ENCODE results near the gene CSGALNACT2. TPM values are rescaled to one million over a fixed set of nuclear protein-coding genes. Genes with fewer than 3 reads are reported as not detected.

The CSGALNACT2 gene
- total and polyA plus RNA-seq, 2 experiments from 2014 or later: 17.4 to 27.8 TPM

GRCh38 chr10:43122826-43123225 lies 15.4 kb upstream of the CSGALNACT2 start:
- no peak overlapping the region for H2AFZ ChIP-seq
- H3K4me2 ChIP-seq (ENCODE audit: unreplicated experiment): no peak overlapping the region
- H3K9me2 ChIP-seq (ENCODE audit: insufficient read depth): no peaks in the 10 kb centered on the region
- H3K79me2 ChIP-seq (ENCODE audit: insufficient read depth): no peaks in the 10 kb centered on the region
- H3K27ac ChIP-seq: no peak overlapping the region
- H3F3A ChIP-seq (ENCODE audit: insufficient read depth): no peaks in the 10 kb centered on the region
- no peaks in the 10 kb centered on the region for H3K36me3 ChIP-seq (ENCODE audit: low read depth)
- H3K27me3 ChIP-seq (replicated peaks; ENCODE audit: insufficient read depth): no peaks in the 10 kb centered on the region; the same call in 1 of the 2 replicates
- WGBS, 2 experiments (ENCODE audit: low coverage in 1 of 2, low lambda C conversion rate in 2 of 2, missing lambda C conversion rate in 2 of 2): 66 to 69% methylated on average over 7 of the region's 7 CpGs
- H4K20me1 ChIP-seq (ENCODE audit: insufficient read depth): no peaks in the 10 kb centered on the region
- no peaks in the 10 kb centered on the region for H3K4me1 ChIP-seq (ENCODE audit: insufficient read depth)
- no peak for DNase-seq
- H3K9me3 ChIP-seq (ENCODE audit: low read depth): no peaks in the 10 kb centered on the region
- no peak overlapping the region for H3K4me3 ChIP-seq
- in situ Hi-C loops (cut with MboI): no loop called here
- H3K9ac ChIP-seq: no peak overlapping the region
- no peak for TF ChIP-seq EZH2 (IDR thresholded peaks at IDR 0.05; ENCODE audit: insufficient read depth, poor library complexity, severe bottlenecking)
- no peak for TF ChIP-seq EZH2phosphoT487 (IDR thresholded peaks at IDR 0.05; ENCODE audit: insufficient read depth, low read depth)

GRCh38 chr10:43123361-43124093 lies 14.7 kb upstream of the CSGALNACT2 start:
- Histone ChIP-seq H3K9me2 (ENCODE audit: insufficient read depth) (no peaks in the 10 kb centered on the region), H3K9me3 (ENCODE audit: low read depth) (no peaks in the 10 kb centered on the region), H3K36me3 (ENCODE audit: low read depth) (no peaks in the 10 kb centered on the region), H3K4me3 (no peak overlapping the region), H3K4me1 (ENCODE audit: insufficient read depth) (0 out of 2 replicates have a peak, but pooled peaks cover 1% of the 10 kb centered on the region), H3K27me3 (replicated peaks; ENCODE audit: insufficient read depth) (no peaks in the 10 kb centered on the region; the same call in 1 of the 2 replicates), H3K27ac (no peak overlapping the region), H3F3A (ENCODE audit: insufficient read depth) (no peaks in the 10 kb centered on the region), H2AFZ (no peak overlapping the region), H4K20me1 (ENCODE audit: insufficient read depth) (no peaks in the 10 kb centered on the region), H3K4me2 (ENCODE audit: unreplicated experiment) (no peak overlapping the region), H3K79me2 (ENCODE audit: insufficient read depth) (no peaks in the 10 kb centered on the region), H3K9ac (no peak overlapping the region)
- in situ Hi-C loops (cut with MboI): no loop called here
- no peak for DNase-seq
- 76% methylated on average over 8 to 9 of the region's 9 CpGs for WGBS, 2 experiments (ENCODE audit: low coverage in 1 of 2, low lambda C conversion rate in 2 of 2, missing lambda C conversion rate in 2 of 2)
- TF ChIP-seq EZH2 (IDR thresholded peaks at IDR 0.05; ENCODE audit: insufficient read depth, poor library complexity, severe bottlenecking) (no peak), EZH2phosphoT487 (IDR thresholded peaks at IDR 0.05; ENCODE audit: insufficient read depth, low read depth) (no peak)

- in situ Hi-C loops (cut with MboI): no loop called here
Observed at GRCh38 chr10:43124094-43124521, 14.1 kb upstream of the CSGALNACT2 start.

GRCh38 chr10:43124574-43125273 lies 13.5 kb upstream of the CSGALNACT2 start:
- Histone ChIP-seq H4K20me1 (ENCODE audit: insufficient read depth) (no peaks in the 10 kb centered on the region), H3K4me1 (ENCODE audit: insufficient read depth) (peaks cover 12% of the 10 kb centered on the region), H3K9me3 (ENCODE audit: low read depth) (no peaks in the 10 kb centered on the region), H3K9me2 (ENCODE audit: insufficient read depth) (no peaks in the 10 kb centered on the region), H3K4me3 (no peak overlapping the region), H3K27me3 (replicated peaks; ENCODE audit: insufficient read depth) (no peaks in the 10 kb centered on the region; the same call in 1 of the 2 replicates), H3K9ac (no peak overlapping the region), H2AFZ (no peak overlapping the region), H3K36me3 (ENCODE audit: low read depth) (no peaks in the 10 kb centered on the region), H3K4me2 (ENCODE audit: unreplicated experiment) (no peak overlapping the region), H3F3A (ENCODE audit: insufficient read depth) (peaks cover 2% of the 10 kb centered on the region), H3K79me2 (ENCODE audit: insufficient read depth) (no peaks in the 10 kb centered on the region), H3K27ac (no peak overlapping the region)
- WGBS, 2 experiments (ENCODE audit: low coverage in 1 of 2, low lambda C conversion rate in 2 of 2, missing lambda C conversion rate in 2 of 2): 82 to 88% methylated on average over 9 of the region's 9 CpGs
- TF ChIP-seq EZH2phosphoT487 (IDR thresholded peaks at IDR 0.05; ENCODE audit: insufficient read depth, low read depth) (no peak), EZH2 (IDR thresholded peaks at IDR 0.05; ENCODE audit: insufficient read depth, poor library complexity, severe bottlenecking) (no peak)
- in situ Hi-C loops (cut with MboI): no loop called here
- no peak for DNase-seq

More at GRCh38 chr10:43124094-43124521, 14.1 kb upstream of the CSGALNACT2 start:
- DNase-seq: no peak
- TF ChIP-seq EZH2phosphoT487 (IDR thresholded peaks at IDR 0.05; ENCODE audit: insufficient read depth, low read depth) (no peak), EZH2 (IDR thresholded peaks at IDR 0.05; ENCODE audit: insufficient read depth, poor library complexity, severe bottlenecking) (no peak)
- H3K4me1 ChIP-seq (ENCODE audit: insufficient read depth): peaks cover 7% of the 10 kb centered on the region
- H3K27ac ChIP-seq: no peak overlapping the region
- no peaks in the 10 kb centered on the region for H3K79me2 ChIP-seq (ENCODE audit: insufficient read depth)
- H4K20me1 ChIP-seq (ENCODE audit: insufficient read depth): no peaks in the 10 kb centered on the region
- H3K27me3 ChIP-seq (replicated peaks; ENCODE audit: insufficient read depth): no peaks in the 10 kb centered on the region; the same call in 1 of the 2 replicates
- H3K9me2 ChIP-seq (ENCODE audit: insufficient read depth): no peaks in the 10 kb centered on the region
- H3K9me3 ChIP-seq (ENCODE audit: low read depth): no peaks in the 10 kb centered on the region
- no peak overlapping the region for H3K9ac ChIP-seq
- no peaks in the 10 kb centered on the region for H3F3A ChIP-seq (ENCODE audit: insufficient read depth)
- 75 to 81% methylated on average over 6 of the region's 6 CpGs for WGBS, 2 experiments (ENCODE audit: low coverage in 1 of 2, low lambda C conversion rate in 2 of 2, missing lambda C conversion rate in 2 of 2)
- H3K4me2 ChIP-seq (ENCODE audit: unreplicated experiment): no peak overlapping the region
- no peak overlapping the region for H2AFZ ChIP-seq
- H3K4me3 ChIP-seq: no peak overlapping the region
- H3K36me3 ChIP-seq (ENCODE audit: low read depth): no peaks in the 10 kb centered on the region

Measured in GM23248 (cell line).